Measurements from ENCODE around the gene DHRSX.
"Not testable (repeated sequence)": the region's sequence is repeated elsewhere in the genome, so short reads cannot be mapped to it uniquely, and the experiment has no call there.

DHRSX gene

DNA sequence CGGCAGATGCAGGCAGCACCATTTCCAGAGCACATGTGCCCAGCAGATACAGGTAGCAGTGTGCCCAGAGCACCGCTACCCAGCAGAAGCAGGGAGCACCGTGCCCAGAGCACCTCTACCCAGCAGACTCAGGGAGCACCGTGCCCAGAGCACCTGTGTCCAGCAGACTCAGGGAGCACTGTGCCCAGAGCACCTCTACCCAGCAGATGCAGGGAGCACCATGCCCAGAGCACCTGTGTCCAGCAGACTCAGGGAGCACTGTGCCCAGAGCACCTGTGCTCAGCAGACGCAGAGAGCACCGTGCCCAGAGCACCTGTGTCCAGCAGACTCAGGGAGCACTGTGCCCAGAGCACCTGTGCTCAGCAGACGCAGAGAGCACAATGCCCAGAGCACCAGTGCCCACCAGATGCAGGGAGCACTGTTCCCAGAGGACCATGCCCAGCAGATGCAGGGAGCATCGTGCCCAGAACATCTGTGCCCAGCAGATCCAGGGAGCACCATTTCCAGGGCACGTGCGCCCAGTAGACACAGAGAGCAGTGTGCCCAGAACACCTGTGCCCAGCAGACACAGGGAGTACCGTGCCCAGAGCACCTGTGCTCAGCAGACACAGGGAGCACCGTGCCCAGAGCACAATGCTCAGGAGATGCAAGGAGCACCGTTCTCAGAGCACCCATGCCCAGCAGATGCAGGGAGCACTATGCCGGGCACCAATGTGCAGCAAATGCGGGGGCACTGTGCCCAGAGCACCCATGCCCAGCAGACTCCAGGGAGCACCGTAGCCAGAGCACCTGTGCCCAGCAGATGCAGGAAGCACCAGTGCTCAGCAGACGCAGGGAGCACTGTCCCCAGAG is 236.4 kb downstream of the DHRSX start:
- DNase-seq (ENCODE audit: low read depth in 2 of 2): no peak

- DNase-seq (ENCODE audit: low read depth in 2 of 2): no peak
These were observed 237.6 kb downstream of the DHRSX start for GRCh38 chrX:2263203-2263602.

DNA sequence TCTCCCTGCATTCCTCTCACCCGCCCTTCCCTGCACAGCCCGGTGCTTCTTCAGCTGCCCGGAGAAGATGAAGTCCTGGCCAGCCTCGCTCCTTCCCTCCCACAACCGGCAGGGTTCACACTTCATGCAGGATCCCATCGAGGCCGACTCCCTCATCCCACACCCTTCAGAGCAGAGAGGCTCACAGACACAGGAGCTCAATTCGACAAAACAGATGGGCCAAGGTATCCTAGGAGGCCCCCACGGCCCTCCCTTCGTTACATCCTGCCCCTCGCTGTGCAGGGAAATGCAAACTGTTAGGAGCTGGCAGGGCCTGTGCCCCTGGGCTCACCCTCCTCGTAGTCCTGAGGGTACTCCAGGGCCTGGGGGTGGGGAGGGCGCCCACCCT is 238.1 kb downstream of the DHRSX start:
- DNase-seq (ENCODE audit: low read depth in 2 of 2): no peak

DNA sequence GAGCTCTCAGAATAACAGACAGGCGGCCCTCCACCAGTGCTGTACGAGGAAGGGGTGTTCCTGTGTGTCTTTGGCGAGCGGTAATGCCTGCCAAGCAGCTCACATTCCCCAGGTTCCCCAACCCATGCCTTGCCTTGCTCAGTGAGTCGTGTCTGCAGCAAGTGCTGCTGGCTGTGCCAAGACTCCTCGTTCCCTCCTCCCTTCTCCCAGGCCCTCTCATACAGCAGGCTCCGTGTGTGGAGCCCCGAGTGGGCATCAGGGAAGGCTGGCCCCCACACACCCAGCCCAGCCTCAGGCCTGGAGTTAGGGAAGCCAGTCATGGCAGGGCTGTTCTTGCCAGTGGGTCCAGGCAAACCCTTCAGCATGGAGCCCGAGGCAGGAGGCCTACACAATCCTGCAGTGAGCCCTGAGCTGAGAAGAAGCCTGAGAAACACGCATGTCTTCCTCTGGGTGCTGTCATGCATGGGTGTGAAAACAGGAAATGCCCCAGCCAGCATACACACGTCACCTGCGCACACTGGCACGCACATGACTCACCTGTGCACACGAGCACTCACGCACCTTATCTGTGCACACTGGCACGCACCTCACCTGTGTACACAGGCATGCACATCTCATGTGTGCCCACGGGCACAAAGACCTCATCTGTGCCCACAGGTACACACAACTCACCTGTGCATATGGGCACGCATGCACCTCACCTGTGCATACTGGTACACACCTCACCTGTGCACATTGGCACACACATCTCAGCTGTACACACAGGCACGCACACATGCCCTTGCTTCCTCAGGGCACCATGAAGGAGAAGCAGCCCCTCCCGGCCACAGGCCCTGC is 238.7 kb downstream of the DHRSX start:
- no peak for DNase-seq (ENCODE audit: low read depth in 2 of 2)

DNA sequence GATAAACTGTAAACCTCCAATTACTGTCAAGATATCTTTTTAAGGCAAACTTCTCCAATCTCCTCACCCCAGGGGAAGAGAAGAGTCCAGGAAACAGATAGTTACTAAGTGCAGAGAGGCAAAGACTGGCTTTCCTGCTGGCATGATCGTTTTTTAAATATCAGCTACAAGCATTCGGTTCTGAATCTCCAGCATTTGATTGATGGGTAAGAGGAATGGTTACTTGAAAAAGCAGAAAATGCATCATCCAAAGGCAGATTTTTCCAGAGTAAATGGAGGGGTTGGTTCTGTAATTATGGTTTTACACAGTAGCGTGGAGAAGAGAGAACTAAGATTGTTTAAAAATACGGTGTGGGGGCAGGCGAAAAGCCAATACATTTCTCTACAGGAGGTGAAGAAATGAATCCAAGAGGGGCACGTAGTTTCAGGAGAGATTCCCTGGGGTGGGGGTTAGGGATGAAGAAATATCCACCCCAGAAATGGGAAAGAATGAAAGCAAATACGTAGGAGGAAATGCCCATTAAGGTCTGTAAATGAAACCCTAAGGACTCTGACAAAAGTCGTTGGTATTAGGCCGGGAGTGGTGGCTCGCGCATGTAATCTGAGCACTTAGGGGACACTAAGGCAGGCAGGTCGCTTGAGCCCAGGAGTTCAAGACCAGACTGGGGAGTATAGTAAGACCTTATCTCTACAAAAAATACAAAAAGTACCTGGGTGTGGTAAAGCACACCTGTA is 248.3 kb downstream of the DHRSX start:
- DNase-seq (ENCODE audit: low read depth in 2 of 2): no peak

DNA sequence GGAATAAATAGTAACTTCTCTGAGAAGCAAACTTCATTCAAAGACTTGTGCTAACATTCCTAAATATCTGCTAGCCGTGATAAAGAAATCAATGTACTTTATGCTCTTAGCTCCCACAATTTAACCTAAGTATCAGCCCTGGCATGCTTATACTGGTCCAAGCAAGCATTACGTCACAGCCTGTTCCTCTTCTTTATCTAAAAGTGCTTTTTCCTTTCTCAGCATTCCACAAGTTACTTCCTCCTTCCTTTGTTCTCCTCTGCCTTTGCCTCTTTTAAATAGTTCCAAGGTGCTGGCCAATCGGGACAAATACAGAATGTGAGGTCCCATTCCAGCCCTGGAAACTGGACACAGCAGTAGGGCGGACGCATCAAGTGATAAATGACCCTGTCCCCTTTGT is 249.6 kb downstream of the DHRSX start:
- no peak for DNase-seq (ENCODE audit: low read depth in 2 of 2)

- no peak for DNase-seq (ENCODE audit: low read depth in 2 of 2)
These were observed 256.8 kb downstream of the DHRSX start for GRCh38 chrX:2243913-2244460.

DNA sequence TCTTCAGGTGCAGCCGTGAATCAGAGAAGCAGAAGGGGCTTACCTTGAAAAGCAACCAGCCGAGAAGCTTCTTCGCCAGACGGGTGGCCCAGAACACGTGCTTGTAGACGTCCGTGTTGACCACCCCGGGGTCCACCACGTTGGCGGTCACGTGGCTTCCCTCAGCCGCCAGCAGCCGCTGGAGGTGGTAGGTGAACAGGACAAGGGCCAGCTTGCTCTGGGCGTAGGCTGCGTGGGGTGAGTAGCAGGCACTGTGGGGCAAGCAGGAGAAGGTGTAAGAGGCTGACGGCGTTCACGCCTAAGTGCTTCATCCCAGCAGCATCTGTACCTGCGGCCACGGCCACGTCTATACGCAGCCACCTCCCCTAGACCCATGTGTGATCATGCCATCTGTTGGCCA is 257.8 kb downstream of the DHRSX start:
- DNase-seq (ENCODE audit: low read depth in 2 of 2): no peak

GRCh38 chrX:2242326-2242725 is 258.4 kb downstream of the DHRSX start:
- DNase-seq (ENCODE audit: low read depth in 2 of 2): no peak

DNA sequence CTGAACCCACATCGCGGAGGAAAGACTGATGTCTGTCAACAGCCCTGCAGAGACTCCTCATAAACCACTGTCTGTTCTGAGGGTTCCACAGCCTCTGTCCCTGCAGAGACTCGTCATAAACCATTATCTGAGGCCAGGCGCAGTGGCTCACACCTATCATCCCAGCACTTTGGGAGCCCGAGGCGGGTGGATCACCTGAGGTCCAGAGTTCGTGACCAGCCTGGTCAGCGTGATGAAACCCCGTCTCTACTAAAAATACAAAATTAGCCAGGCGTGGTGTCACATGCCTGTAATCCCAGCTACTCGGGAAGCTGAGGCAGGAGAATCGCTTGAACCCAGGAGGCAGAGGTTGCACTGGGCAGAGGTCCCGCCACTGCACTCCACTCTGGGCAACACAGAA is 259.3 kb downstream of the DHRSX start:
- not testable (repeated sequence) for DNase-seq (ENCODE audit: low read depth in 2 of 2)

DNA sequence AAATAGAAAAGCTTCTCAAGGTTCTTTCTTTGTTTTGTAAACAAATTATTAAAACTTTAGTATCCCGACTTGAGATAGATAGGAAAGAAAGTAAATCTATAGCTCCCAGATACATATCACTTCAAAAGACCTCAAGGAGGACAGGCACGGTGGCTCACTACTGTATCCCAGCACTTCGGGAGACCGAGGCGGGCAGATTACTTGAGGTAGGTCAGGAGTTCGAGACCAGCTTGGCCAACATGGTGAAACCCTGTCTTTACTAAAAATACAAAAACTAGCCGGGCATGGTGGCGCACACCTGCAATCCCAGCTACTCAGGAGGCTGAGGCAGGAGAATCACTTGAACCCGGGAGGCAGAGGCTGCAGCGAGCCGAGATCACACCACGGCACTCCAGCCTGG is 260.0 kb downstream of the DHRSX start:
- not testable (repeated sequence) for DNase-seq (ENCODE audit: low read depth in 2 of 2)

DNA sequence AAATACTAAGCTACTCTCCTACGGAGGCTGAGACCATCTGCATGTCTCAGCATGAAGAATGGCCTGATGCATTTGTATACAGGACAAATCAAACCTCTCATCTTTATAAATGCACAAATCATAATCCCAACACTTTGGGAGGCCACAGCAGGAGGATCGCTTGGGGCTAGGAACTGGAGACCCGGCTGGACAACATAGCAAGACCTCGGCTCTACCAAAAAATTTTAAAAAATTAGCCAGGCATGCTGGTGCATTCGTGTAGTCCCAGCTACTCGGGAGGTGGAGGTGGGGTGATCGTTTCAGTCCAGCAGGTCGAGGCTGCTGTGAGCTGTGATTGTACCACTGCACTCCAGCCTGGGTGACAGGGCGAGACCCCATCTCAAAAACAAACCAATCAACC is 262.8 kb downstream of the DHRSX start:
- DNase-seq (ENCODE audit: low read depth in 2 of 2): no peak

DNA sequence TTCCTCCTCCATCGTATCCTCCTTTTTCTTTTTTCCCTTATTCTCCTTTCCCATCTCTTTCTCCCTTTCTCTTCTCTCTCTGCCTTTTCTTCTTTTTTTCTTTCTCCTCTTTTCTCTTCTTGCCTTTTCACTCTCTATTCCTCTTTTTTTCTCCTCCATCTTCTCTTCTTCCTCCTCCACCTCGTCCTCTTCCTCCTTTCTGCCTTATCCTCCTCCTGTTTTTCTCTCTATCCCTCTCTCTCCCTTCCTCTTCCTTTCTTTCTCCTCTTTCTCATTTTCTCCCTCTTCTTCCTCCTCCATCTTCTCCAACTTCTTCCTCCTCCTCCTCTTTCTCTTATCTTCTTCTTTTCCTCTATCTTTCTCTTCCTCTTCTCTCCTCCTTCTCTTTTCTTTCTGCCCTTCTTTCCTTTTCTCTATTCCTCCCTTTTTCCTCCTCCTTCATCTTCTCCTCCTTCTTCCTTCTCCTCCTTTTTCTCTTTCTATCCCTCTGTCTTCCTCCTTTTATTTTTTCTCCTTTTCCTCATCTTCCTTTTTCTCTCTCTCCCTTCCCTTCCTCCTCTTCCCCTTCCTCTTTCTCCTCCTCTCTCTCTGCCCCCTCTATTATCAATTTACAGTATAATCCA is 269.1 kb downstream of the DHRSX start:
- DNase-seq (ENCODE audit: low read depth in 2 of 2): no peak

DNA sequence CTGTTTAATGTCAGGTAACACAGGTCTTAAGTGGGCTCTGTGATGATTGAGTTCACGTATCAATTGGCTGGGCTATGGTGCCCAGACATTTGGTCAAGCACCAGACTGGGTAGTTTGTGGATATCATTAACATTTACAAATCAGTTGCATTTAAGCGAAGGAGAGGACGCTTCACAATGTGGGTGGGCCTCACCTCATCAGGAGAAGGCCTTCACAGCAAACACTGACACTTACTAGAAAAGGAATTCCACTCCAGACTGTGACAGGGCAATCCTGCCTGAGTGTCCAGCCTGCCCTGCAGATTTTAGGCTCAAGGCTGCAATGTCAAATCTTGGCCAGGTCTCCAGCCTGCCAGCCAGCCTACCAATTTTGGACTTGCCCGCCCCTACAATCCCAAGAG is 270.3 kb downstream of the DHRSX start:
- no peak for DNase-seq (ENCODE audit: low read depth in 2 of 2)

- no peak for DNase-seq (ENCODE audit: low read depth in 2 of 2)
These were observed 272.2 kb downstream of the DHRSX start for GRCh38 chrX:2228536-2228935.

DNA sequence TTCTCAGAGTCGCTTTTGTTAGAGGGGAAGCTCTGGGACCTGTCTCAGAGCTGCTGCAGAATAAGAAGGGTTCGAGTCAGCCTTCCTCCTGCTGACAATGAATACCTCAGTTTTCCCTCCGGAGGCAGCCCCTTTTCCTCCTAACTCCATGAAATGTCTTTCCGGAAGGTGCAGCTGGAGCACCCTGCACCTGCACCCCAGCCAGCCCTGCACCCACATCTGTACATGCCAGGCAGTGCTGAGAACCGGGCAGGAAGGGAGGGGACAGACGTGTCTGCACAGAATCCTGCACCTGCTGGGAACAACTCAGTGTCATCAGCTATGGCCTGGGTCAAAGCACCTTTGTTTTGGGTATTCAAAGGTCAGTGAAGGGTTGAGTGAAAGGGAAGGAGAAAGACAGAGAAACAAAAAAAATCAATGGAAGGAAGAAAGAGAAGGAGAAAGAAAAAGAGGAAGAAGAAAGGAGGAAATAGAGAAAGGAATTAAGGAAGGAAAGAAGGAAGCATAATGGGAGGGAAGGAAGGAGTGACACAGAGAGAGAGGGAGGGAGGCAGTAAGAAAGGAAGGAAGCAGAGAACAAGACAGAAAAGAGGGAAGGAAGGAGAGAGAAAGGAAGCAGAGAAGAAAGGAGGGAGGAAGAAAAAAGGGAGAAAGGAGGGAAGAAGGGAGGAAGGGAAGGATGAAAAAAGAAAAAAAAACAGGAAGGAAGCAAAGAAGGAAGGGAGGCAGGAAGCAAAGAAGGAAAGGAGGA is 273.7 kb downstream of the DHRSX start:
- DNase-seq (ENCODE audit: low read depth in 2 of 2): no peak

DNA sequence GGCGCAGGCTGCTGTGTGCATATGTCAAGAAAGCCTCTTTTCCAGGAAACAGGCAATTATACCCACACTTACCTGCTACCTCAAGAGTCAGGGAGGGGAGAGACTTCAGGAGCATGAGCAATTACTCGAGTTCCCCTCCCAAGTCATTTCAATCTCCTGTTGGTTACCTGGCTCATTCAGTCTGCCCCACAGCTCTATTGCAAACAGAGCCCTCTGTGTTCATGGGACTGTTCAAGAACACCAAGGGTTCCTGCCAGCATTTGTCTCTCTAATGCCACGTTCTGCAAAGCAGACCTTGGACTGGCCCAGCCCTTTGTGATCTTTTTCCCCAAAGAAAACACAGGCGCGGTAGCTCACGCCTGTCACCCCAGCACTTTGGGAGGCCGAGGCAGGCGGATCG is 274.6 kb downstream of the DHRSX start:
- no peak for DNase-seq (ENCODE audit: low read depth in 2 of 2)

DNA sequence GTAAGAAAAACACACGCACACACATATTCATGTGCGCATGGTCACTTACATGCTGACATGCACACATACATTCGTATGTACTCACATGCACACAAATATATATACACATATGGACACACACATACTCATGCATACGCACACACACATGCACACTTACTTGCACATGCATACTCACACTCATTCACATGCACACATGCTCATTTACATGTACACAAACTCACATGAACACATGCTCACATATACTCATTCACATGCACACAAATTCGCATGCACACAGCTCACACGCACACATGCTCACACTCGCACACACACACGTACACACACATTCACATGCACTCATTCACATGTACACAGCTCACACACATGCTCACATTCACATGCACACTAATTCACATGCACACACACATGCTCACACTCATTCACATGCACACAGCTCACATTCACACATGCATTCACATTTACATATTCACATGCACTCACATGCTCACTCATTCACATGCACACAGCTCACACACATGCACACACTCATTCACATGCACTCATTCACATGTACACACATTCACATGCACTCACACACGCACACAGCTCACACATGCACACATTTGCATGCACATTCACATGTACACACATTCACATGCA is 276.1 kb downstream of the DHRSX start:
- DNase-seq (ENCODE audit: low read depth in 2 of 2): no peak

DNA sequence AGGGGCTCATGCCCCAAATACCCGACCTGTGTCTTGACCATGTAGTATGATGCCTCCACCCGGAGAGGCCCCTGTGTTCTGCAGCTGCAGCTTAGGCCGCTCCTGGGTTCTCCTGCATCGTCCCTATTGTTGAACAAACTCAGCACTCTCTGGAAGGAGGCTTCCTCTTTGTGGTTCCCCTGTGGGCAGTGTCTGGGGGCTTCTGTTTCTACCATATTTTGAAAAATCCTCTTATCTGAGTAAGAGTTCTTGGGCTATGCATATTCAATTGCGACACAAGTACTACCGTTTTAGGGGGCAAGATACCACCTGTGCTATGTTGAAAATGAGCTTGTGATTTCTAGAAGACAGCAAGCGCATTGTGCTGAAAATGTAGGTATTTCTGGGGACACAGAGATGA is 276.6 kb downstream of the DHRSX start:
- no peak for DNase-seq (ENCODE audit: low read depth in 2 of 2)

- DNase-seq (ENCODE audit: low read depth in 2 of 2): no peak
These were observed 279.8 kb downstream of the DHRSX start for GRCh38 chrX:2220829-2221567.
